D721Med (cell line): ENCODE results near the gene LARP4B.

Experiments used
- DNase-seq: peaks from one replicate; pipeline ENCODE4 v3.0.0; 2011; ENCODE audit warnings: low spot score; ENCODE audit not compliant: insufficient read length
- FAIRE-seq: peaks from 2 replicates; lab custom pipeline; 2011; peaks lifted over from hg19 to GRCh38; lab: Jason Lieb, UNC
- TF ChIP-seq, protein P1 (sequence below): IDR thresholded peaks from 2 replicates; pipeline ENCODE4 v1.5.1; 2012; ENCODE audit warnings: mild to moderate bottlenecking, control low read depth; ENCODE audit not compliant: insufficient read depth; ENCODE audit errors: missing control alignments

The LARP4B gene

DNA sequence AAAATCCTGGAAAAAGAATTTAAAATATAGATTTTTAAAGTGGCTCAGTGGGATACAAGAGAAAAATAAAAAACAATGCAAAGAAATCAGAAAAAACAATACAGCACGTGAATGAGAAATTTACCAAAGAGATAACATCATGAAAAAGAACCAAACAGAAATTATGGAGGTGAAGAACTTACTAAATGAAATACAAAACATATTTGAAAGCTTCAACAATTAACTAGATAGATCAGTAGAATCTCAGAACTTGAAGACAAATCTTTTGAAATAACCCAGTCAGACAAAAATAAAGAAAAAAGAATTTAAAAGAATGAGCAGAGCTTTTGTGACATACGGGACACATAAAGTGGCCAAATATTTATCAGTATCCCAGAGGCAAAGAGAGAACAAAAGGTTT lies 170.9 kb downstream of the LARP4B start:
- TF ChIP-seq, protein P1, sequence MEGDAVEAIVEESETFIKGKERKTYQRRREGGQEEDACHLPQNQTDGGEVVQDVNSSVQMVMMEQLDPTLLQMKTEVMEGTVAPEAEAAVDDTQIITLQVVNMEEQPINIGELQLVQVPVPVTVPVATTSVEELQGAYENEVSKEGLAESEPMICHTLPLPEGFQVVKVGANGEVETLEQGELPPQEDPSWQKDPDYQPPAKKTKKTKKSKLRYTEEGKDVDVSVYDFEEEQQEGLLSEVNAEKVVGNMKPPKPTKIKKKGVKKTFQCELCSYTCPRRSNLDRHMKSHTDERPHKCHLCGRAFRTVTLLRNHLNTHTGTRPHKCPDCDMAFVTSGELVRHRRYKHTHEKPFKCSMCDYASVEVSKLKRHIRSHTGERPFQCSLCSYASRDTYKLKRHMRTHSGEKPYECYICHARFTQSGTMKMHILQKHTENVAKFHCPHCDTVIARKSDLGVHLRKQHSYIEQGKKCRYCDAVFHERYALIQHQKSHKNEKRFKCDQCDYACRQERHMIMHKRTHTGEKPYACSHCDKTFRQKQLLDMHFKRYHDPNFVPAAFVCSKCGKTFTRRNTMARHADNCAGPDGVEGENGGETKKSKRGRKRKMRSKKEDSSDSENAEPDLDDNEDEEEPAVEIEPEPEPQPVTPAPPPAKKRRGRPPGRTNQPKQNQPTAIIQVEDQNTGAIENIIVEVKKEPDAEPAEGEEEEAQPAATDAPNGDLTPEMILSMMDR: no peak
- FAIRE-seq (no peak), DNase-seq (no peak)

DNA sequence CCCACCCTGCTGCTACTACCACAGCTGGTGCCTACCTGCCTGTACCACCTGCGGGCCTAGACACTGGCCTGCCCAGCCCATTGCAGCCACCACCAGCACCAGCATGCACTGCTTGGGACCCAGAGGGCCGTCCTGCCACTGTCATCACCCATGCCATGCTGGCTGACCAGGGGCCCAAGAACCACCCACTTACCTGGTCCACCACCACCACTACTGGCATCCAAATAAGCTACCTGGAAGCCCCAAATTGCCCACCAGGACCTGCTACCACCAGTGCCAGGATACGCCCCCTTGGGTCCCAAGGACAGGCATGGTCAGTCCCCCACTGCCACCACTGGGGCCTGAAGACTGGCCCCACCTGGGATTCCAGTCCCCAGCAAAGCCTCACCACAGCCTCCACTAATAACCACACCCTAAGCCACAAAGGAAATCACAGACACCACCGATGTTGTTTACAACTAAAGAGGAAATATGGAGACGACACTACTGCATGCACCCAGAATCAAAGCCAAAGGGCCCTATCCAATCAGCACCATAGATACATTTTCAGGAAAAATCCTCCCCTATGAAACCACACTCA lies 171.5 kb downstream of the LARP4B start:
- no peak for FAIRE-seq
- DNase-seq: no peak
- TF ChIP-seq, protein P1: no peak
